ENCODE measurements around the gene DHDH.
A peak's percentile ranks its signal among the peaks of the same experiment; 100 is the strongest.

DHDH gene

GRCh38 chr19:48992581-48993174, 59.2 kb downstream of the DHDH start:
- DNase-seq (ENCODE audit: low read depth in 2 of 2), result no peak

GRCh38 chr19:48993175-48994034, 59.9 kb downstream of the DHDH start, which contains the start of the genes GYS1 and RUVBL2:
GYS1 (minus strand) TSS chr19:48993309; CDS start chr19:48993112, 197 bp downstream.
RUVBL2 (plus strand) TSS chr19:48993887; CDS start chr19:48993912, 25 bp downstream.
- DNase-seq (ENCODE audit: low read depth in 2 of 2), result peak; percentile 97 to 98

- no peak for DNase-seq (ENCODE audit: low read depth in 2 of 2)
Observed at GRCh38 chr19:48994035-48994386, 60.5 kb downstream of the DHDH start.

Data from stimulated activated CD4-positive, alpha-beta T cell treated with anti-CD3 and anti-CD28 coated beads, Interleukin-1b, Interleukin-23, amount 100 ng/mL, for 1 hour (primary cell).